ENCODE results near the gene ZNF839. TPM values are rescaled to one million over a fixed set of nuclear protein-coding genes. Genes with fewer than 3 reads are reported as not detected.

Gene ZNF839
- 10 to 100 TPM in 2 of 3 donors, 1 to 10 TPM in 1; 8.5 to 16.8 (median 15.4) TPM for total RNA-seq

- DNase-seq (ENCODE audit: low spot score in 2 of 2): peak; percentile 90 to 91
- H3K27ac ChIP-seq: peak within 1 kb of the TSS; percentile 96 to 97
- H3K4me3 ChIP-seq: peak within 1 kb of the TSS; percentile 73 to 81 (median 80)
- intact Hi-C loops (cut with DNase I; ENCODE audit: low total_unique reads): loop anchor here (10.0 kb wide), 1 partner anchor 195 kb away; no protein-coding TSS in a partner anchor
- TF ChIP-seq POLR2AphosphoS5 (IDR thresholded peaks at IDR 0.05) (peak; percentile 66 to 81 (median 67)), POLR2A (IDR thresholded peaks at IDR 0.05) (peak; percentile 13), CTCF (IDR thresholded peaks at IDR 0.05) (no peak)
- no peaks in the 10 kb centered on the region for H3K9me3 ChIP-seq
- no peaks in the 10 kb centered on the region for H3K36me3 ChIP-seq
- H3K27me3 ChIP-seq: no peaks in the 10 kb centered on the region
- peaks cover 7 to 9% of the 10 kb centered on the region in 2 donors for H3K4me1 ChIP-seq
Observed at GRCh38 chr14:102319351-102320032, at the start of gene ZNF839. TSS of gene ZNF839 (plus strand) at chr14:102319746. CDS start at chr14:102319766, 20 bp downstream.

- Histone ChIP-seq H3K4me3 (no peak overlapping the region), H3K9me3 (no peaks in the 10 kb centered on the region), H3K27me3 (no peaks in the 10 kb centered on the region), H3K4me1 (no peaks in the 10 kb centered on the region), H3K36me3 (no peaks in the 10 kb centered on the region), H3K27ac (no peak overlapping the region)
- TF ChIP-seq POLR2A (IDR thresholded peaks at IDR 0.05) (no peak), CTCF (IDR thresholded peaks at IDR 0.05) (no peak), POLR2AphosphoS5 (IDR thresholded peaks at IDR 0.05) (no peak)
- intact Hi-C loops (cut with DNase I; ENCODE audit: low total_unique reads): no loop called here
- DNase-seq (ENCODE audit: low spot score in 2 of 2): no peak
Observed at GRCh38 chr14:102272392-102272791, 47.2 kb upstream of the ZNF839 start.

- H3K4me1 ChIP-seq: no peaks in the 10 kb centered on the region
- intact Hi-C loops (cut with DNase I; ENCODE audit: low total_unique reads): no loop called here
- H3K36me3 ChIP-seq: no peaks in the 10 kb centered on the region
- no peak overlapping the region for H3K4me3 ChIP-seq
- no peaks in the 10 kb centered on the region for H3K27me3 ChIP-seq
- no peaks in the 10 kb centered on the region for H3K9me3 ChIP-seq
- H3K27ac ChIP-seq: no peak overlapping the region
- DNase-seq (ENCODE audit: low spot score in 2 of 2): no peak
- no peak for TF ChIP-seq POLR2A (IDR thresholded peaks at IDR 0.05)
- no peak for TF ChIP-seq POLR2AphosphoS5 (IDR thresholded peaks at IDR 0.05)
- no peak for TF ChIP-seq CTCF (IDR thresholded peaks at IDR 0.05)
Observed at GRCh38 chr14:102275866-102276265, 43.7 kb upstream of the ZNF839 start.

GRCh38 chr14:102277874-102278630 lies 41.5 kb upstream of the ZNF839 start:
- Histone ChIP-seq H3K36me3 (no peaks in the 10 kb centered on the region), H3K4me1 (no peaks in the 10 kb centered on the region), H3K27ac (no peak overlapping the region), H3K9me3 (no peaks in the 10 kb centered on the region), H3K27me3 (no peaks in the 10 kb centered on the region), H3K4me3 (no peak overlapping the region)
- no peak for TF ChIP-seq POLR2A (IDR thresholded peaks at IDR 0.05)
- TF ChIP-seq CTCF (IDR thresholded peaks at IDR 0.05): no peak
- no peak for TF ChIP-seq POLR2AphosphoS5 (IDR thresholded peaks at IDR 0.05)
- DNase-seq (ENCODE audit: low spot score in 2 of 2): no peak
- intact Hi-C loops (cut with DNase I; ENCODE audit: low total_unique reads): no loop called here

GRCh38 chr14:102278631-102278935 lies 41.0 kb upstream of the ZNF839 start:
- TF ChIP-seq POLR2AphosphoS5 (IDR thresholded peaks at IDR 0.05): no peak
- TF ChIP-seq POLR2A (IDR thresholded peaks at IDR 0.05): no peak
- TF ChIP-seq CTCF (IDR thresholded peaks at IDR 0.05): no peak
- Histone ChIP-seq H3K36me3 (no peaks in the 10 kb centered on the region), H3K9me3 (no peaks in the 10 kb centered on the region), H3K27me3 (no peaks in the 10 kb centered on the region), H3K4me3 (no peak overlapping the region), H3K4me1 (no peaks in the 10 kb centered on the region), H3K27ac (peak overlapping the region in 1 of 2 donors; percentile 77)
- intact Hi-C loops (cut with DNase I; ENCODE audit: low total_unique reads): no loop called here
- no peak for DNase-seq (ENCODE audit: low spot score in 2 of 2)

All from breast epithelium (tissue), 4 donors.